Activated CD4-positive, alpha-beta memory T cell treated with anti-CD3 and anti-CD28 coated beads for 36 hours (primary cell): ENCODE data around the gene TSEN54. TPM values are rescaled to one million over a fixed set of nuclear protein-coding genes. Genes with fewer than 3 reads are reported as not detected.

Experiments used
- CTCF ChIA-PET: fragments of 350-600 bp; sonication (Branson Sonifier 250); formaldehyde crosslinking; loops from one replicate; lab custom pipeline; 2021; ENCODE audit warnings: antibody characterized with exemption, inconsistent platforms; lab: Charles Lee
- POLR2A ChIA-PET: fragments of 350-600 bp; sonication (Branson Sonifier 250); formaldehyde crosslinking; loops from one replicate; lab custom pipeline; 2021; ENCODE audit warnings: antibody characterized with exemption; lab: Charles Lee
- DNase-seq: peaks from one replicate; pipeline ENCODE4 v3.0.0-alpha.2; 2020
- H3K27ac Mint-ChIP-seq: one replicate; pipeline ENCODE4 v1.8.0; 2021; ENCODE audit warnings: mixed read lengths
- H3K27me3 Mint-ChIP-seq: one replicate; pipeline ENCODE4 v1.8.0; 2021; ENCODE audit warnings: mixed read lengths
- H3K36me3 Mint-ChIP-seq: one replicate; pipeline ENCODE4 v1.8.0; 2021; ENCODE audit warnings: mixed read lengths
- H3K4me1 Mint-ChIP-seq: one replicate; pipeline ENCODE4 v1.8.0; 2021; ENCODE audit warnings: low read depth, mixed read lengths
- H3K4me3 Mint-ChIP-seq: one replicate; pipeline ENCODE4 v1.8.0; 2021; ENCODE audit warnings: mild to moderate bottlenecking, mixed read lengths
- H3K9me3 Mint-ChIP-seq: one replicate; pipeline ENCODE4 v1.8.0; 2021; ENCODE audit warnings: mixed read lengths
- intact Hi-C: fragments of 100-400 bp; cut with micrococcal nuclease; formaldehyde crosslinking; loops from one replicate; pipeline ENCODE4 v1.15.1; 2023
- total RNA-seq, 2 experiments: library from RNA; stranded (reverse); gene quantifications; one replicate each; pipeline ENCODE4 v1.2.3, GENCODE V29; 2021

TSEN54 gene
- total RNA-seq, 2 experiments from 2014 or later = 34.9 to 39.7 TPM

DNA sequence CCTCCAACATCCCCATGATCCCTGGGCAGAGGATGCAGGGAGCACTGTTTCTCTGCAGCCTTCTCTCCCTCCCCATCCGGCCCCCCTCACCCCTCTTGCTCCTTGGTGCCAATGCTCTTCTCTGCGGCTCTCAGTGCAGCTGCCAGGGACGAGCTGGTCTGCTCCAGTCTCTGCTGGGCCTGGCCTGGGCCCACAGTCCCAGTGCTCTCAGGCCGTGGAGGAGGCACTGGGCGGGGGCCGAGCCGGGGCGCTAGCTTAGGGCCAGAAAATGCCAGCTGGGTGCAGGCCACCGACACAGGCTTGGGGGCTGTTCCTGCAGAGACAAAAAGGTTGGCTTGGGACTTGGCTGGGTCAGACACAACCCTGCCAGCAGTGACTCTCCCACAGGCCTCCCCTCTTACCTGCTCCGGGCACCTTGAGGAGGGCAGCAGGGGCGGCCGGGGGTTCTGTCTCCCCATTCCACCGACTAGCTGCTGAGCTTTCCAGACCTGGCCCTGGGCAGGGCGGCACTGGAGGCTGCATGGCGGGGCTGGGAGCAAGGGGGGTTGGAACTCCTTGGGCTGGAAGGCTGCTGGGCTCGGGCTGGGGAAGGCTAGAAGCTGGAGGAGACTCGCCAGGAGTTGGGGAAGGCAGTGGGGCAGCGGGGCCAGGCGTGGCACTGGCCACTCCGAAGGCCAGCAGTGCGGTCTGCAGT, 14.8 kb upstream of the TSEN54 start:
- intact Hi-C loops = no loop called here
- no peaks in the 10 kb centered on the region for H3K4me1 Mint-ChIP-seq
- DNase-seq = no peak
- H3K36me3 Mint-ChIP-seq = peaks cover 5% of the 10 kb centered on the region
- H3K4me3 Mint-ChIP-seq = no peak overlapping the region
- H3K27me3 Mint-ChIP-seq = no peaks in the 10 kb centered on the region
- H3K9me3 Mint-ChIP-seq = no peaks in the 10 kb centered on the region
- ChIA-PET CTCF (no interaction called here), POLR2A (no interaction called here)
- H3K27ac Mint-ChIP-seq = no peak overlapping the region

DNA sequence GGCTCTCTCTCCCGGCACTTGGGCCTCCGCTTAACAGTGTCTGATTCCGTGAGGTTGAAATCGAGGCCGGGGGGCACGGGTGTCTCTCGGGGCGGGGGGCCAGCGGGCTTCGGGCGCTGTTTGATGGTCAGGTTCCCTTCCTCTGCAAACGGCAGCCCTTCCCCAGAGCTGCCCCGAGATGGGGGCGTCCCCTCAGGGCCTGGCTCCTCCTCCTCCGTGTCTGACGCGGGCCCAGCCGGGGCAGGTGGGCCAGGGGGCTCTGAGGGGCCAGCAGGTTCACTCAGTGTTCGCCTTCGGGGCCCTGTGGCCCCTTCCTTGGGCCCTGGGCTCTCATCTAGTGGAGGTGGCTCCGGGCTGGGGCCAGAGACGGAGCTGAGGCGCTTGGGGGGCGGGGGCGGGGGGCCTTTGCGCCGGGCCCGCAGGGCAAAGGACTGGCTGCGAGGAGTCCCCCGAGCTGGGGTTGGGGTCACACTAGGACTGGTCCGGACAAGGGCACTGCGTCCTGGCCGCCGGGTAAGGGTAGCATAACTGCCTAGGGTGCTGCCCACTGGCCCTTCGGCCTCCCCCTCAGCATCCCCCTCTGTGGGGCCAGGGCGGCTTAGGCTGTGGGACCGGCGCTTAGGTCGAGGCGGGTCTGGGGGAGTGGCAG, 14.1 kb upstream of the TSEN54 start:
- no peaks in the 10 kb centered on the region for H3K4me1 Mint-ChIP-seq
- H3K9me3 Mint-ChIP-seq = no peaks in the 10 kb centered on the region
- no peak for DNase-seq
- H3K27me3 Mint-ChIP-seq = no peaks in the 10 kb centered on the region
- CTCF ChIA-PET = no interaction called here
- intact Hi-C loops = no loop called here
- H3K27ac Mint-ChIP-seq = no peak overlapping the region
- peaks cover 5% of the 10 kb centered on the region for H3K36me3 Mint-ChIP-seq
- H3K4me3 Mint-ChIP-seq = no peak overlapping the region
- POLR2A ChIA-PET = no interaction called here

DNA sequence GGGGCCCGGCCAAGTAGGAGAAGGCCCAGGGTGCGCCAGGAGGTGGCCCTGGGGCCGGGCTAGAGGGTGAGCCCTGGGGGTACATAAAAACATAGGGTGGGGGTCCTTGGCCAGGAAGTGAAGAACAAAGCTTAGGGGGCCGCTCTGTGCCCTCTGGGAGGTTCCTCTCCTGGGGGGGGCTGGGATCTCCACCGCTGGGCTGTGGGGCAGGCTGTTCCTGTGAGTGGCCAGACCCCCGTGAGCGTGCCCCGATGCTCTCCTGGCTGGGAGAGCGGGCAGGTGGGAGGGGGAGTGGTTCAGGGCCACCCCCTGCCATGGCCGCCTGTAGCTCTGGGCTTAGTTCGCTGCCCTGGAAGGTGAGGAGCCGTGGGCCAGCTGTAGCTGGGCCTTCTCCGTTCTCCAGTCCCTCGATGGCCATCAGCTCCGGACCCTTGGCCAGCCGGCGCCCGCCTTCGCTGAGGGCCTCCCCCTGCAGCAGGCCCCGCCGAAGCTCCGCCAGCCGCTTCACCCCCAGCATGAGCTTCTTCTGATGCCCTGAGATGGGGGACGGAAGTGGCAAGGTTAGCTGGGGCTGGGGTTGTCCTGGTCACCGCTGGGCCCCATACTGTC, 13.5 kb upstream of the TSEN54 start:
- ChIA-PET CTCF (interaction anchor here (1.0 to 1.6 kb wide), 2 partner anchors 14 to 130 kb away, joined by 4 read pairs; partner anchors contain the start of gene TSEN54), POLR2A (interaction anchor here (0.7 kb wide), 1 partner anchor 32 kb away, joined by 3 read pairs; no protein-coding TSS in a partner anchor)
- Mint-ChIP-seq H3K36me3 (peaks cover 2% of the 10 kb centered on the region), H3K27ac (no peak overlapping the region), H3K4me1 (no peaks in the 10 kb centered on the region), H3K4me3 (no peak overlapping the region), H3K9me3 (no peaks in the 10 kb centered on the region), H3K27me3 (no peaks in the 10 kb centered on the region)
- no peak for DNase-seq
- intact Hi-C loops = no loop called here

DNA sequence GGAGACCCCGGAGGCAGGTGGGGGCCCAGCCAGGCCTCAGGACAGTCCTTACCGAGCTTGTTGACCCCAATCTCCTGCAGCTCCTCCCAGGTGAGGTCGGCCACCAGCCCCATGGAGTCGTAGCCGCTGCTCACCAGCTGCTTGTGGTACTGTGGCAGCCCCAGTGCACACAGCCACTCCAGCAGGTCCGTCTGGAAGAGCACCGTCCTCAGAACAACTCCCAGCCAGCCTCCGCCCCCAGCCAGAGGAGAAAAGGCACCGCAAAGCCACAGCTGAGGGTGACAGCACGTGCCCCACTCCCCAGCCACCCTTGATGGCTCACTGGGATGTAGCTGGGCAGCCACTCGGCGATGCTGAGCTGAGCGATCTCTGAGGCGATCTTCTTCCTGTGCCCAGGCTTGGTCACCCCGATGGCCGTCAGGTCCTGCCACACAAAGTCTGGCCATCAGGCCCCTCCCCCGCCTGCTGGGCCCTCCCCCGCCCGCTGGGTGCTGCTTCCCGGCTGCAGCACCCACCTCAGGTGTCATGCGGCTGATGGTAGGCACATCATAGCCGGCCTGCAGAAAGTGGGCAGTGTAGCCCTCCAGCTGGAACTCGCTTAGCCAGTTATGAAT, 12.9 kb upstream of the TSEN54 start:
- no peaks in the 10 kb centered on the region for H3K27me3 Mint-ChIP-seq
- ChIA-PET POLR2A (interaction anchor here (0.7 kb wide), 1 partner anchor 31 kb away, joined by 3 read pairs; no protein-coding TSS in a partner anchor), CTCF (interaction anchor here (1.0 to 1.6 kb wide), 2 partner anchors 13 to 129 kb away, joined by 4 read pairs; partner anchors contain the start of gene TSEN54)
- H3K9me3 Mint-ChIP-seq = no peaks in the 10 kb centered on the region
- DNase-seq = no peak
- intact Hi-C loops = no loop called here
- no peak overlapping the region for H3K4me3 Mint-ChIP-seq
- H3K27ac Mint-ChIP-seq = no peak overlapping the region
- H3K4me1 Mint-ChIP-seq = no peaks in the 10 kb centered on the region
- H3K36me3 Mint-ChIP-seq = peaks cover 2% of the 10 kb centered on the region

DNA sequence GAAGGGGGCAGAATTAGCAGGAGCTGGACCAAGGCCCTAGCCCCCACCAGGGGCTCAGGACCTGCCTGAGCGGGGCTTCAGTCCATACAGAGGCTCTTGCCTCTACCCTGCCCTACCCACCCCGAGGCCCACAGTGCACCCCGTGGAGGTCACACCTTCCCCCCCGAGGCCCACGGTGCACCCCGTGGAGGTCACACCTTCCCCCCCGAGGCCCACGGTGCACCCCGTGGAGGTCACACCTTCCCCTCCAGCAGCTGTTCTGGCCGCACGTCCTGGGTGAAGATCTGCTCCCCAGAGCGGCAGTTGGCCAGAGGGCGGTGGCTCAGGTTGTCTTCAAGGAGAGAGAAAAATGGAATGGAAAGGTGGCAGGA, 12.4 kb upstream of the TSEN54 start:
- no peak overlapping the region for H3K4me3 Mint-ChIP-seq
- no peak for DNase-seq
- no peaks in the 10 kb centered on the region for H3K9me3 Mint-ChIP-seq
- peaks cover 2% of the 10 kb centered on the region for H3K36me3 Mint-ChIP-seq
- H3K27me3 Mint-ChIP-seq = no peaks in the 10 kb centered on the region
- H3K27ac Mint-ChIP-seq = no peak overlapping the region
- ChIA-PET CTCF (interaction anchor here (1.1 to 1.6 kb wide), 2 partner anchors 79 to 129 kb away, joined by 3 to 4 read pairs; no protein-coding TSS in a partner anchor), POLR2A (no interaction called here)
- intact Hi-C loops = no loop called here
- no peaks in the 10 kb centered on the region for H3K4me1 Mint-ChIP-seq

DNA sequence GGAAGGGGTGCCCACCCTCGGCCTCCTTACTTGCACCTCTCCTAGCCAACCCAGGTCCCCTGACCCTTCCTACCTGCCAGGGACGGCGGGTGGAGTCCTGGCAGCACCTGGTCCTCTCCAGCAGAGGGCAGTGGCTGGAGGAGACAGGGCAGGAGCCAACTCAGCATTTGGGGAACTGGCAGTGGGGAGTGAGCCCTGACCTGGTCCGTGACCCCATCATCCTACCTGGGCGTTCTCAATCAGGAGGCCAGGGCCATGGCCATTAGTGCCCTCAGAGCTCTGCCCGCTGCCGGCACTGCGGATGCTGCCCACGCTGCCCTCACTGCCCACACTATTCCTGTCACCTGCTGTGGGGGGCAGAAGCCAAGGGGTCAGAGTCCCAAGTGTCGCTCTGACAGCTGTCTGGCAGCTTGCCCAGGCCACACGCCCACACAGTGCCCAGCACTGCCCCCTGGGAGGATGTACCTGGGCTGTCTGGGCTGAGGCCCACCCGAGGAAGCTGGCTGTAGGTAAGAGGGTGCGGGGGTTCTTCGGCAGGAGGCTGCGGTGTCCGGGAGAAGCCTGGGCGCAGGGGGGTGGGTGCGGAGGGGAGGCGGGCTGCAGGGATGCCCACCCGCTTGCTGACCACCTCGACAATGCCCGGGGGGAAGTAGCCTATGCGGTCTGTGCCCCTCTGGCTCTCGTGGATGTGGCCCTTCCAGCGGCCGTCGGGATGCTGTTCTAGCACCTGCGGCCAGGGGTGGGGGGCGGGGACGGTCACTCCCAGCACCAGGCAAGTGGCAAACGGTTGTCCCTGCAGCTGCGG, 11.8 kb upstream of the TSEN54 start:
- Mint-ChIP-seq H3K9me3 (no peaks in the 10 kb centered on the region), H3K36me3 (peaks cover 2% of the 10 kb centered on the region), H3K4me3 (no peak overlapping the region), H3K27ac (no peak overlapping the region), H3K27me3 (no peaks in the 10 kb centered on the region), H3K4me1 (no peaks in the 10 kb centered on the region)
- CTCF ChIA-PET = interaction anchor here (1.0 to 1.6 kb wide), 4 partner anchors 12 to 128 kb away, joined by 3 to 4 read pairs (median 3); partner anchors contain the start of genes SMIM5 and TSEN54
- POLR2A ChIA-PET = no interaction called here
- peak; percentile 51 for DNase-seq
- intact Hi-C loops = no loop called here

DNA sequence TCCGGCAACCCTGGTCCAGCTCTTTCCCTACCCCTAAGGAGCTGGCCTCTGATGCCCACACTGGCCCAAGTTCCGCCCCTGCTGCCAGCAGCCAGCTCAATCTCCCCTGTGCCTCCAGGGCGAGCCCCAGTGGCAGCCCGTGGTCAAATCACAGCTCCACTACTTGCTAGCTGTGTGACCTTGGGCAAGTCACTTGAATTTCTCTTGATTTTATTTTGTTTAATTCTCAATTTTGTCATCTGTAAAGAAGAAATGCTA, 11.2 kb upstream of the TSEN54 start:
- intact Hi-C loops = no loop called here
- CTCF ChIA-PET = interaction anchor here (1.0 to 1.1 kb wide), 4 partner anchors 11 to 128 kb away, joined by 3 read pairs; partner anchors contain the start of genes SMIM5 and TSEN54
- no peaks in the 10 kb centered on the region for H3K27me3 Mint-ChIP-seq
- H3K4me3 Mint-ChIP-seq = no peak overlapping the region
- H3K27ac Mint-ChIP-seq = no peak overlapping the region
- no peak for DNase-seq
- POLR2A ChIA-PET = no interaction called here
- no peaks in the 10 kb centered on the region for H3K9me3 Mint-ChIP-seq
- H3K4me1 Mint-ChIP-seq = no peaks in the 10 kb centered on the region
- peaks cover under 1% of the 10 kb centered on the region for H3K36me3 Mint-ChIP-seq

DNA sequence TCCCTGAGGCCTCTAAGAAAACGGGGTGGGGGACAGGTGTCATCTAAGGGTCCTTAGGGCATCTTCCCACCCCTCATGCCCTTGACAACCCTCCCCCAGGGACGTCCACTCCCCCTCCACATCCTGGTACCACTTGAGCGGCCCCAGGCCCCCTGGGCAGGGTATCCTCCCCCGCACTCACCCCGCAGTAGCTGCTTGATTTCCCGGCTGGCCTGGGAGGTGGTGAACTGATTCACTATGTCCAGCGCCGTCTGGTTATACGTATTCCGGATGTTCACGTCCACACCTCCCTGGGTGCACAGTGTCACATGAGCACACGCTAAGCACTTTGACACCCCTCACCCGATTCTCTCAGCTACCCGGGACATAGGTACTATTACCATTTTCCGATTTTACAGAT, 10.7 kb upstream of the TSEN54 start:
- no peaks in the 10 kb centered on the region for H3K9me3 Mint-ChIP-seq
- no peaks in the 10 kb centered on the region for H3K4me1 Mint-ChIP-seq
- no peaks in the 10 kb centered on the region for H3K27me3 Mint-ChIP-seq
- no peak overlapping the region for H3K4me3 Mint-ChIP-seq
- no peak for DNase-seq
- intact Hi-C loops = no loop called here
- ChIA-PET POLR2A (no interaction called here), CTCF (interaction anchor here (1.0 to 1.1 kb wide), 3 partner anchors 11 to 127 kb away, joined by 3 read pairs; partner anchors contain the start of genes SMIM5 and TSEN54)
- no peak overlapping the region for H3K27ac Mint-ChIP-seq
- H3K36me3 Mint-ChIP-seq = no peaks in the 10 kb centered on the region

DNA sequence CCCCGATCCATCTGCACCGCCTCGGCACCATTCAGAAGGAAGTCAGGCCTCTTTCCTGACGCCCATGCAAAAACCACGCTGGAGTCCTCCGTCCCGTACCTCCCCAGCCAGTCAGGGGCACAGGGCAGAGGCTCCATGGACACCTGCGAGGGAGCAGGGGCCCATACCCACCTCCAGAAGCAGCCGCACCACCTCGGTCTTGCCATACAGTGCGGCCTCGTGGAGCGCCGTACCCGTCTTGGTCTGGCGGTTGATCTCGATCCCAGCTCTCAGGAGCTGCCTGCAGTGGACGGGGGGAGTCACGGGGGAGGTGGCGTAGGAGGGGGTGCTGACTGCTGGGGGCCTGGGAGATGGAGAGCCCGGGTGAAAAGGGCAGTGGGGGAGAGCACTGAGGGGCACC, 10.2 kb upstream of the TSEN54 start:
- Mint-ChIP-seq H3K4me3 (no peak overlapping the region), H3K9me3 (no peaks in the 10 kb centered on the region), H3K27me3 (no peaks in the 10 kb centered on the region), H3K4me1 (no peaks in the 10 kb centered on the region), H3K27ac (no peak overlapping the region), H3K36me3 (no peaks in the 10 kb centered on the region)
- no peak for DNase-seq
- CTCF ChIA-PET = interaction anchor here (1.0 kb wide), 1 partner anchor 25 kb away, joined by 3 read pairs; no protein-coding TSS in a partner anchor
- intact Hi-C loops = no loop called here
- POLR2A ChIA-PET = no interaction called here

DNA sequence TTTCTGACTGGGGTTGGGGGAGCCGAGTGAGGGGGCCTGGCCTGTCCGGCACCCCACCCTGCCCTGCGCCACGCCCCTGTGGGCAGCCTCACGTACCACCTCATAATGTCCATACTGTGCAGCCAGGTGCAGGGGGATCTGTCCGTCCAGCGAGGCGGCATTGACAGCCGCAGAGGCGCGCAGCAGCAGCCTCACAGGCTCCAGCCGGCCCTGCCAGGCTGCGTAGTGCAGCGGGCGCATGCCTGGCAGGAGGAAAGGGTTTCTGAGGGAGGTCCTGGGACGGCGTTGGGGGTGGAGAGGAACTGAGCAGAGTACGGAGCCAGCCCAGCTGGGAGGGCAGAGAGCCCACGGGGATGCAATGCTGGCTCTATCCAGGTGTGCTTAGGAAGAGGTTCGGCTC, 9.4 kb upstream of the TSEN54 start:
- H3K27me3 Mint-ChIP-seq = no peaks in the 10 kb centered on the region
- CTCF ChIA-PET = no interaction called here
- no peak for DNase-seq
- no peaks in the 10 kb centered on the region for H3K9me3 Mint-ChIP-seq
- no peak overlapping the region for H3K27ac Mint-ChIP-seq
- POLR2A ChIA-PET = no interaction called here
- H3K4me1 Mint-ChIP-seq = no peaks in the 10 kb centered on the region
- H3K4me3 Mint-ChIP-seq = no peak overlapping the region
- intact Hi-C loops = no loop called here
- H3K36me3 Mint-ChIP-seq = no peaks in the 10 kb centered on the region

DNA sequence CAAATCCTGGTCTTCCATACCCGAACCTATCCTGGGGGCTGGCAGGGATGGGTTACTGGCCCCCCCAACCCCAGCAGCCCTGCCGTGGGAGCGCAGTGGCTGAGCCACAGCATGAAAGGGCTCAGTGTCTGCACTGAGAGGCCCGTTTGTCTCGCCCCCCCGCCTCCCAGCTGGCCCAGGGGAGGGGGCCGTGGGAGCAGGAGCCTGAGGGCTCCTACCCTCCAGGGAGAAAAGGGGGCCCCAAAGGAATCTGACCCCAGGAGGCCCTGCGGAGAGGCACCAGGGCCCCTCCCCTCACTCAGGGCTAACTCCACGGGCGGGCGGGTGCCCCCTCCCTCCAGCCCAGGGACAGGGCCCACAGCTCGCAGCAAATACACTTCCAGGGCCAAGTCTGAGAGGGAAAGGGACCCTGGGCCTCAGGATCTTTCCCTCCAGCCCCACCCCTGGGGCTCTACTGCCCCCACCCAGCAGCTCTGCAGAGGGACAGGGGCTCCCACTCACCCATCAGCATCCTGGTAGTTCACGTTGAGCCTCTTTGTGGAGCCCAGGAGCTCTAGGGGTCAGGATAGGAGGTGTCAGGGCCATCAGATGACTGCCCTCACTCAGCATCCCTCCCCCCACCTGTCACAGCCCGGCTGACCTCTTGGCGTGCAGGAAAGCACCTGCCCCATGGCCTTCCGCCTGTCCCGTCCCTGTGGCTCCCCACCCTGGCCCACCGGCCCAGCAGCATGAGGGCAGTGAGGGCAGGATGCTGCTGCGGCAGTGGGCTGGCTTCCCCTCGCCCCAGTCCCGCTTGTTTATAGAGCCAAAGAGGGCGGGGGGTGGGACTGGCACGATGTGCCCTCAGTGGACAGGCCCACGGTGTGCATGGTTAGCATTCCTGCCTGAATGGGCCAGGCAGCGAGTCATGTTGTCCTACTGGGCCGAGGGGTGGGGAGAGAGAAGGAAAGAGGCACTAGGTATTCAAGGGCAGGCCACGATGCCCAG, 8.3 kb upstream of the TSEN54 start:
- Mint-ChIP-seq H3K27me3 (no peaks in the 10 kb centered on the region), H3K9me3 (no peaks in the 10 kb centered on the region), H3K36me3 (no peaks in the 10 kb centered on the region), H3K4me1 (no peaks in the 10 kb centered on the region), H3K4me3 (no peak overlapping the region), H3K27ac (no peak overlapping the region)
- intact Hi-C loops = no loop called here
- ChIA-PET CTCF (no interaction called here), POLR2A (interaction anchor here (0.7 kb wide), 1 partner anchor 60 kb away, joined by 3 read pairs; no protein-coding TSS in a partner anchor)
- DNase-seq = no peak
